NT2/D1 (cell line): ENCODE results near the gene MCRIP2.

Experiments
- DNase-seq: peaks from one replicate; pipeline ENCODE4 v3.0.0-alpha.2; 2011; ENCODE audit warnings: low read depth, low spot score
- H3K27me3 ChIP-seq: 2 replicates; pipeline ENCODE4 v1.6.0; 2011; ENCODE audit warnings: mild to moderate bottlenecking; ENCODE audit not compliant: insufficient read length, insufficient read depth
- H3K36me3 ChIP-seq: 2 replicates; pipeline ENCODE4 v1.6.1; 2011; ENCODE audit warnings: mild to moderate bottlenecking, low read length, mixed read lengths; ENCODE audit not compliant: insufficient read depth, insufficient read length
- H3K4me1 ChIP-seq: 2 replicates; pipeline ENCODE4 v1.5.1; 2011; ENCODE audit not compliant: insufficient read depth, insufficient read length
- H3K4me3 ChIP-seq: 2 replicates; pipeline ENCODE4 v1.5.1; 2011; ENCODE audit warnings: low read depth; ENCODE audit not compliant: insufficient read length
- H3K9ac ChIP-seq: 2 replicates; pipeline ENCODE4 v1.6.0; 2011; ENCODE audit warnings: low read depth; ENCODE audit not compliant: insufficient read length
- H3K9me3 ChIP-seq: 2 replicates; pipeline ENCODE4 v1.5.1; 2011; ENCODE audit warnings: mild to moderate bottlenecking, low read length; ENCODE audit not compliant: insufficient read depth
- SUZ12 ChIP-seq: IDR thresholded peaks from 2 replicates; pipeline ENCODE4 v1.6.1; 2011; ENCODE audit not compliant: insufficient read length, insufficient read depth; ENCODE audit errors: extremely low read depth
- YY1 ChIP-seq: IDR thresholded peaks from 2 replicates; pipeline ENCODE4 v1.6.1; 2011; ENCODE audit not compliant: insufficient read length, insufficient read depth
- ZNF274 ChIP-seq: IDR thresholded peaks from 2 replicates; pipeline ENCODE4 v1.6.1; 2011; ENCODE audit warnings: mild to moderate bottlenecking, low read depth, low read length

MCRIP2 gene

DNA sequence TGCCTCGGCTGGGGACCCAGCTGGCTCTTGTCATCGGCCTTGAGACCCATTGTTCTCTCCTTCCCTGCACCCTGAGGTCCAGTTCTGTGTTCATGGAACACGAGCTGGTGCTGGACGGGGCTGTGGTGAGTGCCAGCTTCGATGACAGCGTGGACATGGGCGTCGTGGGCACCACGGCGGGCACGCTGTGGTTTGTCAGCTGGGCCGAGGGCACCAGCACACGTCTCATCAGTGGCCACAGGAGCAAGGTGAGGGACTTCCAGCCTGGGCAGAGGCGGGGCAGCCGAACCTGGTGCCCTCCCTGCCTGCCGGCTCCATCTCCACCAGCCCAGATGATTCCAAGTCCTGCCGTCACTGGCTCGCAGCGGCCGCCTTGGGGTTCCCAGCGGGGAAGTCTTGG lies 21.0 kb downstream of the MCRIP2 start:
- no peak for TF ChIP-seq ZNF274
- no peak for TF ChIP-seq YY1
- TF ChIP-seq SUZ12, result no peak
- no peak for DNase-seq
- Histone ChIP-seq H3K4me1 (peaks cover 23% of the 10 kb centered on the region), H3K36me3 (peaks cover 79% of the 10 kb centered on the region), H3K9ac (no peak overlapping the region), H3K27me3 (no peaks in the 10 kb centered on the region), H3K4me3 (no peak overlapping the region), H3K9me3 (no peaks in the 10 kb centered on the region)

DNA sequence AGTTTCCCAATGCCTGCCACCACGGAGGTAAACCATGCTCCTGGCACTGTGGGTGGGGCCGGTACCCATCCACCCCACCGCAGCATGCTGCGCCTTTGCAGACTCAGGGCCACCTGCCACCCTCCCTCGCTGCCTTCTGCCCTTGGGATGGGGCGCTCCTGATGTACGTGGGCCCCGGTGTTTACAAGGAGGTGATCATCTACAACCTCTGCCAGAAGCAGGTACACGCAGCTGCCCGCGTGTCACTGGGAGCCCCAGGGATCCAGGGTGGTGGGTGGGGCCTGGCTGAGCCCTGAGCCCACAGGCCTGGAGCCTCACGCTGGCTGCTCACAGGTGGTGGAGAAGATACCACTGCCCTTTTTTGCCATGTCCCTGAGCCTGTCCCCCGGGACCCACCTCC lies 24.9 kb downstream of the MCRIP2 start:
- no peak for TF ChIP-seq SUZ12
- no peak for TF ChIP-seq YY1
- TF ChIP-seq ZNF274, result no peak
- H3K4me1 ChIP-seq, result peaks cover 20% of the 10 kb centered on the region
- no peaks in the 10 kb centered on the region for H3K9me3 ChIP-seq
- DNase-seq, result no peak
- peak overlapping the region; percentile 27 for H3K9ac ChIP-seq
- H3K27me3 ChIP-seq, result no peaks in the 10 kb centered on the region
- peaks cover 76% of the 10 kb centered on the region for H3K36me3 ChIP-seq
- H3K4me3 ChIP-seq, result no peak overlapping the region

DNA sequence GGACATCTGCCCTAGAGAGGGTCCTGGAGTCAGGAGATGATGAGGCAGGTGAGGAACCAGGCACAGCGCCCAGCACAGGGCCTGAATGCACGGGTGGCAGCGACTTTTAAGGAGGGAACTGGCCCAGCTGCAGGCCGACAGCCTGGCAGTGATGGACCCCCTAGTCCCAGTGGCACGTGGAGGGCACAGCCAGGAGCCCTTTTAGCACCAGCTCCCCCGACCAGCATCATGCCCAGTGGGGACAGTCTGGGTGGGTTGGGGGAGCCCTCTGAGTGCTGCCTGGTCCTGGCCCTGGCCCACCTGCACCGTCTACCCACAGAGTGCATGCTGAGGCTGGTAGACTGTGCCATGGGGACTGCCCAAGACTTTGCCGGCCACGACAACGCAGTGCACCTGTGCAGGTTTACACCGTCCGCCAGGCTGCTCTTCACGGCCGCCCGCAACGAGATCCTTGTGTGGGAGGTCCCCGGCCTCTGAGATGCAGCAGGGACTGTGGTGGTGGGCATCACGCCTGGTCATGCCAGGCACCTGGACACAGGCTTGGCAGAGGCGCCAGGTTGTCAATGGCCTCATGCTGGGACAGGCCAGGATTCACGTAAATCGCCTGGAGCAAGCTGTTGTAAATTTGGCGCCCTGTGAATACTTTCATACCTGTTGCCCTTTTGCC lies 25.6 kb downstream of the MCRIP2 start:
- Histone ChIP-seq H3K9me3 (no peaks in the 10 kb centered on the region), H3K27me3 (no peaks in the 10 kb centered on the region), H3K9ac (peak overlapping the region; percentile 98), H3K4me3 (no peak overlapping the region), H3K36me3 (peaks cover 76% of the 10 kb centered on the region), H3K4me1 (peaks cover 17% of the 10 kb centered on the region)
- no peak for TF ChIP-seq YY1
- DNase-seq, result no peak

DNA sequence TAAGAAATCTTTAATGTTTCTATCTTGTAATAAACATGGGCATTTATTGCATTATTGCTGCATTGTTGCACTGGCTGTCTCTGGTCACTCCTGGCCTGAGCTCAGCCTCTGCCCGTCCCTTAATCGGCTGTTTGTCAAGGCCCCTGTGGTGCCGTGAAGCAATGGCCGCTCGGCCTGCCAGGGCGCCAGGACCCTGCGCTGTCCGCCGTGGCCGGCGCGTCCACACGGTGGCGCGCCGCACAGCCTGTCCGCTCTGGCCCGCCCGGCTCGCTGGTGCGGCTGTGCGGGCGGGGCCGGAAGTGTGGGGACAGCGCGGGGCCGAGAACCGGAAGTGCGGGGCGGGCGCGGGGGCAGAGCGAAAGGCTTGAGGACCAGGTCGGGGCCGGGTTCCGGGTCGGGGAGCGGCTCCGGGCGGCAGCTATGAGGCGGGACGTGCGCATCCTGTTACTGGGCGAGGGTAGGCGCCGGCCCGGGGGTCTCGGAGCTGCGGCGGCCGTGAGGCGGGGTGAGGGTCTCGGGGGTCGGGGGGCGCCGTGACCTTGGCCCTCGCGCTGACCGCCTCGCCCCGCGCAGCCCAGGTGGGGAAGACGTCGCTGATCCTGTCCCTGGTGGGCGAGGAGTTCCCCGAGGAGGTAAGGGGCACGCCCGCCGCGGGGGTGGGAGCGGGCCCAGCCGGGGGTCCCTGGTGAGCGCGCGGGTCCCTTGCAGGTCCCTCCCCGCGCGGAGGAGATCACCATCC lies 26.3 kb downstream of the MCRIP2 start, which contains the start of gene RHOT2:
Gene RHOT2 (plus strand): TSS at position 353 of the 739 bp plus-strand sequence. CDS start 68 bp downstream, at position 421.
- Histone ChIP-seq H3K9me3 (no peaks in the 10 kb centered on the region), H3K27me3 (no peaks in the 10 kb centered on the region), H3K36me3 (peaks cover 76% of the 10 kb centered on the region), H3K4me1 (peaks cover 19% of the 10 kb centered on the region), H3K4me3 (peak within 1 kb of the TSS; percentile 96), H3K9ac (peak within 1 kb of the TSS; percentile 98)
- TF ChIP-seq YY1 (peak; percentile 33), SUZ12 (no peak)
- DNase-seq, result peak; percentile 89

DNA sequence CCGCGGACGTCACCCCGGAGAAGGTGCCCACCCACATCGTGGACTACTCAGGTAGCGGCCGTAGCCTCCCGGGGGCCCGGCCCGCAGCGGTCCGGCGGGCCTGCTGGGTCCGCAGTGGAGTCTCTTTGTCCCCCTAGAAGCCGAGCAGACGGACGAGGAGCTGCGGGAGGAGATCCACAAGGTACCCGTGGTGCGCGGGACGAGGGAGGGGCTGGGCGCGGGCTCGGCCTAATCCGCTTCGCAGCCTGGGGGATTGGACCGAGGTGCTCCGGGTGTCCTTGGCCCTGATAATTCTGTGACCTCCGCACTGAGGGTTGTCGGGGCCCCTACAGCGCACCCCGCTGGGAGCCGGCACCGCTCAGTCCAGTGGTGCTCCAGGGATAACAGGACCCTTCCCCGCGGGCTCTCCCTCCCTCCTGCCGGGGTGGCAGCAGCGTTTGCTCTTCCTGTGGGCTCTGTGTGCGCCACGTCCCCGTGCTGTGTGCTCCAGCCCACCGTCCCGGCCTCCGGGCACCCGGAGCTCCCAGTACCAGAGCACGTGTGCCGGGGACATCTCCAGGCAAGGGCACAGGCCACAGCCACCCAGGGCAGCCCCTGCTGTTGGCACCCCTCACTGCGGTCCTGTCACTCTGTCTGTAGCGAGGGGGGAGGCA lies 27.0 kb downstream of the MCRIP2 start:
- no peaks in the 10 kb centered on the region for H3K9me3 ChIP-seq
- TF ChIP-seq ZNF274 (no peak), YY1 (no peak), SUZ12 (no peak)
- H3K4me1 ChIP-seq, result peaks cover 19% of the 10 kb centered on the region
- no peak for DNase-seq
- H3K36me3 ChIP-seq, result peaks cover 76% of the 10 kb centered on the region
- no peaks in the 10 kb centered on the region for H3K27me3 ChIP-seq
- H3K4me3 ChIP-seq, result peak overlapping the region; percentile 96
- H3K9ac ChIP-seq, result peak overlapping the region; percentile 98

- Histone ChIP-seq H3K27me3 (no peaks in the 10 kb centered on the region), H3K9me3 (no peaks in the 10 kb centered on the region), H3K36me3 (peaks cover 79% of the 10 kb centered on the region), H3K4me3 (no peak overlapping the region), H3K9ac (peak overlapping the region; percentile 98), H3K4me1 (peaks cover 24% of the 10 kb centered on the region)
- no peak for TF ChIP-seq SUZ12
- no peak for TF ChIP-seq YY1
- no peak for TF ChIP-seq ZNF274
- DNase-seq, result no peak
These were observed 28.0 kb downstream of the MCRIP2 start for GRCh38 chr16:669666-670065.
